Heart right ventricle (tissue), 16 donors: ENCODE measurements around the gene UBE2L5. TPM values are rescaled to one million over a fixed set of nuclear protein-coding genes. Genes with fewer than 3 reads are reported as not detected.

ENCODE experiments used
- ATAC-seq, 8 donors: fragments of 200-7000 bp; cut with Tn5 transposase; one replicate each; pipeline ENCODE4 v1.9.1; 2020; ENCODE audit warnings: mild to moderate bottlenecking in 8 of 8, moderate library complexity in 8 of 8, moderate number of reproducible peaks in 1 of 8
- DNase-seq, 2 donors: peaks; one replicate each; pipeline ENCODE4 v3.0.0-alpha.2; 2020
- H3K27ac ChIP-seq, 10 donors: fragments of 200-600 bp; sonication (generic) in 2 of 10; one replicate each; pipeline versions ENCODE4 v1.5.0 to v1.8.0; 2020 to 2022; ENCODE audit warnings: mild to moderate bottlenecking in 3 of 10
- H3K27me3 ChIP-seq, 7 donors: fragments of 200-600 bp; one replicate each; pipeline ENCODE4 v1.8.0; 2021 to 2022; ENCODE audit warnings: mild to moderate bottlenecking in 2 of 7
- H3K36me3 ChIP-seq, 9 donors: fragments of 200-600 bp; sonication (generic) in 1 of 9; one replicate each; pipeline versions ENCODE4 v1.5.0 to v1.8.0; 2020 to 2022; ENCODE audit warnings: mild to moderate bottlenecking in 2 of 9
- H3K4me1 ChIP-seq, 9 donors: fragments of 200-600 bp; sonication (generic) in 1 of 9; one replicate each; pipeline versions ENCODE4 v1.5.0 to v1.8.0; 2020 to 2022; ENCODE audit warnings: mild to moderate bottlenecking in 4 of 9
- H3K4me3 ChIP-seq, 10 donors: fragments of 200-600 bp; sonication (generic) in 2 of 10; one replicate each; pipeline versions ENCODE4 v1.5.0 to v1.8.0; 2020 to 2022; ENCODE audit warnings: mild to moderate bottlenecking in 7 of 10, moderate library complexity in 2 of 10
- H3K9me3 ChIP-seq, 11 donors: fragments of 200-600 bp in 10 of 11; sonication (generic) in 2 of 11; one replicate each; pipeline versions ENCODE4 v1.5.0 to v1.8.0; 2013 to 2022; ENCODE audit warnings: mild to moderate bottlenecking in 2 of 11, control low read depth in 1 of 11, moderate library complexity in 1 of 11
- WGBS, 2 donors: extraction: QIAGEN DNeasy Blood & Tissue Kit; methylation state at CpG; one replicate each; pipeline ENCODE4 v1.1.7; 2013; ENCODE audit warnings: inconsistent platforms in 1 of 2; 5-methylcytosine and 5-hydroxymethylcytosine counted together
- intact Hi-C, 10 donors: fragments of 100-400 bp; cut with DNase I; formaldehyde crosslinking; loops; one replicate each; pipeline versions ENCODE4 v1.11.1 to v1.14.2; 2022
- polyA plus RNA-seq, 2 donors: library from polyadenylated mRNA; stranded (reverse); fragments of 200-250 nt; gene quantifications; one replicate each; pipeline ENCODE4 v1.2.3, GENCODE V29; 2013
- total RNA-seq, 10 donors: library from RNA; stranded (reverse); fragmentation: NEBNext Ultra II Directional in 3 of 10; extraction: Animal tissue kit (Norgen Biotek cat#: 25700) in 3 of 10; gene quantifications; one replicate each; pipeline versions ENCODE4 v1.2.1 to v1.2.4, GENCODE V29; 2021 to 2023
- TF ChIP-seq, protein P1 (sequence below), 9 donors: fragments of 200-600 bp; sonication (generic) in 2 of 9; IDR thresholded peaks; one replicate each; pipeline versions ENCODE4 v1.5.0 to v1.8.0; 2021 to 2022; ENCODE audit warnings: antibody characterized with exemption in 9 of 9, mild to moderate bottlenecking in 5 of 9, moderate library complexity in 1 of 9
- donor health status: Arrhythmogenic right ventricular cardiomyopathy.
- donor health status: ischemic (EF 13 %, LVEDD 7.1; RV severe dilation, severe dysfunction).
- donor health status: healthy with polysubstance abuse.
- donor health status: DM: no; HTN: yes; CAD: no.
- donor health status: DM: no; HTN: no; CAD: no.
- donor health status: ischemic (EF 25% LVEDD 6.9; RV normal size, moderate dysfunction).
- donor health status: ischemic (EF 25% LVEDD 5.7; RV mildly dilated, moderate dysfunction).
- donor health status: healthy.
- donor health status: DM: yes; HTN: yes; CAD: no.
- donor health status: Ischemic cardiomyopathy.
- donor health status: ischemic (EF 35%, LVEDD 5.7; RV mildly dilated, moderate dysfunction).
- donor health status: nonischemic (EF 11% LVEDD 7.7; RV severe dilation, severe dysfunction).
- donor health status: DM: yes; HTN: yes; CAD: no.
- donor health status: PGD.
- donor health status: ischemic (EF 29% LVEDD 5.4; RV normal size, mild dysfunction).
- donor health status: nonischemic (EF 23%, LVEDD 6.1; RV moderate dilation, normal function).

Gene UBE2L5
- total and polyA plus RNA-seq, 12 donors = 0.04 to 0.42 TPM; not detected in 10

DNA sequence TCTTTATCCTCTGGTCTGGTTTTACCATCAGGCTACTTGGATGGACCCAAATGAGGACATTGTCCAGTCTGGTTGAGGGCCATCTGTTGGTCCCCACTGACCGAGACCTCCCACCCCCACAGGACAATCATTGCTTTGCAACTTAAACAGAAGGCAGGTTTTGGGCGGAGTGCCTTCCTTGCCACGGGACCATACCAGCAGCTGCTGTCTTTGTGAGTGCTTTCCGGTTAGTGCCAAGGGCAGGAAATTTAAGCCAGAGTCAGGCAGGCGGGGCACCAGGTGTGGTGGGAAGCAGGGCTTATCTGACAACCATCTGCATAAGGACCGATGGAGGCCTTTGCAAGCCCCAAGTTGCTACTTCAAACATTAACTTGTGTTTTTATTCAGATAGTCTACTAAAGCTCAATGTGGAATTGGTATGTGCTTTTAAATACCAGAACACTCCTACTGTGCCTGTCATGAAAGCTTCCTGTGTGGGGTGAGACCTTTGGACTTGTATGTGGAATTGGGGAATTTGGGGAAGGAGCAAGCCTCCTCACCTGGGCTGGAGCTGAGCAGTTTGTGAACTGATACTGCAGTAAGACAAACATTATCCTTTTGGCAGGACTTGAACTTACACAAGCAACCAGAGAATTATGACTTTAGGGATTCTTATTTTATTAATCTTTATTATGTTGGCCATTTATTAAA is 39.3 kb upstream of the UBE2L5 start:
- Histone ChIP-seq H3K27me3 (no peaks in the 10 kb centered on the region), H3K4me3 (no peak overlapping the region), H3K9me3 (no peaks in the 10 kb centered on the region), H3K36me3 (no peaks in the 10 kb centered on the region), H3K4me1 (peaks cover 0 to 5% (median 0%) of the 10 kb centered on the region in 9 donors), H3K27ac (no peak overlapping the region)
- DNase-seq (no peak), ATAC-seq (no peak)
- intact Hi-C loops = no loop called here
- 71 to 78% methylated on average over 6 of the region's 6 CpGs for WGBS, 2 donors
- TF ChIP-seq, protein P1, sequence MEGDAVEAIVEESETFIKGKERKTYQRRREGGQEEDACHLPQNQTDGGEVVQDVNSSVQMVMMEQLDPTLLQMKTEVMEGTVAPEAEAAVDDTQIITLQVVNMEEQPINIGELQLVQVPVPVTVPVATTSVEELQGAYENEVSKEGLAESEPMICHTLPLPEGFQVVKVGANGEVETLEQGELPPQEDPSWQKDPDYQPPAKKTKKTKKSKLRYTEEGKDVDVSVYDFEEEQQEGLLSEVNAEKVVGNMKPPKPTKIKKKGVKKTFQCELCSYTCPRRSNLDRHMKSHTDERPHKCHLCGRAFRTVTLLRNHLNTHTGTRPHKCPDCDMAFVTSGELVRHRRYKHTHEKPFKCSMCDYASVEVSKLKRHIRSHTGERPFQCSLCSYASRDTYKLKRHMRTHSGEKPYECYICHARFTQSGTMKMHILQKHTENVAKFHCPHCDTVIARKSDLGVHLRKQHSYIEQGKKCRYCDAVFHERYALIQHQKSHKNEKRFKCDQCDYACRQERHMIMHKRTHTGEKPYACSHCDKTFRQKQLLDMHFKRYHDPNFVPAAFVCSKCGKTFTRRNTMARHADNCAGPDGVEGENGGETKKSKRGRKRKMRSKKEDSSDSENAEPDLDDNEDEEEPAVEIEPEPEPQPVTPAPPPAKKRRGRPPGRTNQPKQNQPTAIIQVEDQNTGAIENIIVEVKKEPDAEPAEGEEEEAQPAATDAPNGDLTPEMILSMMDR (IDR thresholded peaks at IDR 0.05) = no peak

DNA sequence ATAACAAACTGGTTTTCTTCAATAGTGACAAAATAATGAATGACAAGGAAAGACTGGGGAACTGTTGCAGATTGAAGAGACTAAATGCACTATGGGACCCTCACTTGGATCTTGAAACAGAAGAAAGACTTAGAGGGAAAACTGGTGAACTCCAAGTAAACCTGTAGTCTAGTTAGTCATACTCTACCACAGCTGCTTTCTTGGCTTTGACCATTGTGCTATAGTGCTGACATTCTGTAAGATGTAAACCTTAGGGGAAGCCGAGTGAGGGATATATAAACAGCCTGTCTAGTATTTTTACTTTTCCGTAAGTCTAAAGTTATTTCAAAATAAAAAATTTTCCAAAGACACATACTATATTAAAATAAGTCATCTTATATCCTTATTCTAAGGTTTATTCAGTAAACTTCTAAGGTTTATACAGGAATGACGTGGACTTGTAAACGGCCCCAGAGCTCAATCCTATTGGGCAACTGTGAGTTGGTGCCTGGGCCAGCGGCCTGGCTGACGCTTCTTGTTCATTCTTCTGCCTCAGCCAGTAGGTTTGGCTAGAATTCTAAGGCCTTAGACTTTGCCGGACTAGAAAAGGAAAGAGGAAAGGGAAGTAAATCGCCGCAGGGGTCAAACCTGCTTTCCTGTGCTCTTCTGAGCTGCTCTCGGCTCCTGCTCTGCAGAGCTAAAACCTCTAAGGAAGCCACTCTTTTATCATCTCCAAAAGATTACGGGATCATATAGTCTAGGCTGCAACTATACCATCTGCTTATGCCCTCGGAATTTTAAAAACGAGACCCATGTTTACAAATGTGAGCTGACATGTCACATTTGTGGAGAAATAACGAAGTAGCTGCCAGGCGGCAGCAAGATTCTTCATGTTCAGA is 33.6 kb upstream of the UBE2L5 start:
- H3K4me3 ChIP-seq = no peak overlapping the region
- no peaks in the 10 kb centered on the region for H3K9me3 ChIP-seq
- H3K27ac ChIP-seq = peak overlapping the region in 1 of 10 donors; percentile 58
- no peaks in the 10 kb centered on the region for H3K36me3 ChIP-seq
- no peak for ATAC-seq
- no peaks in the 10 kb centered on the region for H3K27me3 ChIP-seq
- TF ChIP-seq, protein P1 (IDR thresholded peaks at IDR 0.05) = no peak
- intact Hi-C loops = no loop called here
- WGBS, 2 donors = 61 to 65% methylated on average over 15 of the region's 15 CpGs
- peaks cover 0 to 22% (median 0%) of the 10 kb centered on the region in 9 donors for H3K4me1 ChIP-seq
- DNase-seq = no peak

DNA sequence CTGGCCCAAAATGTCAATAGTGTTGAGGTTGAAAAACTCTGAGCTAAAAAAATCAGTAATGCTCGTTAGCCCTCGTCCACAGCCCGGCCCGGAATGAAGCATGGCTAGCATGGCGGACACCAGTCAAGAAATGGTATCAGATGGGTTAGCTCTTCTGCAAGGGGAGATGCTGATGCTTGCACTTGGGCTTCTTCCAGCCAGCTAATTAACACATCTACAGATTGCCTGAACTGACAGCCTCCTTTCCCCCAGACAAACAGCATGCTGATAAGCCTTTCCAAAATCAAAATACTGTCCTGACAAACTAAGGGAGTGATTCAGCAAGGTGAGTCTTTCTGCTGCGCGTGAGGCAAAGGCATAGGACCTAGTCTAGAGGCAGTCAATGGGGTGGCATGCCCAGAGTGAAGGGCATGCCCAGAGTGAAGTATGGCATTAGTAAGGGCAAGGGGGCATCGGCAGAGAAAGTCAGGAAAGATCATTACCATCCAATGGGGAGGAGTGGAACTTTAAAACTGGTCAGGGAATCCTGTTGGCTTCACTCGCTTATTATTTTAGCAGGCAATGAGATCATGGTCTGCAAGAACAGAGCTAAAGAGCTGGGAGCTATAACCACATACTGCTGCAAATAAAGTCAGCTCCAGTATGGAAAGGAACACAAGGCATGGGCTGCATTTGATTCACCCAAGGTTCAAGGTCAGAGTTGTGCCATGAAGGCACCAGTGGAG is 30.2 kb upstream of the UBE2L5 start:
- 86 to 89% methylated on average over 9 of the region's 9 CpGs for WGBS, 2 donors
- intact Hi-C loops = no loop called here

DNA sequence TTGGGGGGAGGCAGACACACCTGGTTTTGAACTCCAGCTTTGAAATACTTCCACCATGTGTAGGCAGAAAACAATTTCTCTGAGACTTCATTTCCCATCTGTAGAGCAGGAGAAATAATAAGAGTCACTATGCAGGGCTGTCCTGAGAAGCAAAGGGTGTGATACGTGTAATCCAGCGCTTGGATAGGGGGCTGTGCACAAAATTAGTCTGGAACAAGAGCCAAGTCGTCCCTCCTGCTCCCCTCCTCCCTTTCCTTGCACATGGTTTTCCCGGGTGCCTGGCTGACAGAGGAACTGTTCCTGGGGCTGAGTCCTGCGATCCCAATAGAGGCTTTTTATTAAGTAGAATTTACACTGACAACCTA is 29.6 kb upstream of the UBE2L5 start:
- no peaks in the 10 kb centered on the region for H3K27me3 ChIP-seq
- peaks cover 0 to 30% (median 5%) of the 10 kb centered on the region in 9 donors for H3K4me1 ChIP-seq
- H3K27ac ChIP-seq = no peak overlapping the region
- H3K9me3 ChIP-seq = no peaks in the 10 kb centered on the region
- WGBS, 2 donors = 62 to 75% methylated on average over 5 of the region's 5 CpGs
- TF ChIP-seq, protein P1 (IDR thresholded peaks at IDR 0.05) = no peak
- DNase-seq (no peak), ATAC-seq (no peak)
- H3K36me3 ChIP-seq = no peaks in the 10 kb centered on the region
- intact Hi-C loops = no loop called here
- no peak overlapping the region for H3K4me3 ChIP-seq

More for the DNA sequence above, 30.2 kb upstream of the UBE2L5 start:
- ATAC-seq (no peak), DNase-seq (no peak)
- Histone ChIP-seq H3K9me3 (no peaks in the 10 kb centered on the region), H3K4me1 (peaks cover 0 to 32% (median 5%) of the 10 kb centered on the region in 9 donors), H3K27ac (no peak overlapping the region), H3K36me3 (no peaks in the 10 kb centered on the region), H3K27me3 (no peaks in the 10 kb centered on the region), H3K4me3 (no peak overlapping the region)
- TF ChIP-seq, protein P1 (IDR thresholded peaks at IDR 0.05) = no peak
